Measurements from ENCODE around the gene TRAF5. TPM values are rescaled to one million over a fixed set of nuclear protein-coding genes. Genes with fewer than 3 reads are reported as not detected.
A peak's percentile ranks its signal among the peaks of the same experiment; 100 is the strongest.

TRAF5 gene
- total RNA-seq, 4 donors from 2014 or later: 1.3 to 11.7 (median 4.3) TPM

DNA sequence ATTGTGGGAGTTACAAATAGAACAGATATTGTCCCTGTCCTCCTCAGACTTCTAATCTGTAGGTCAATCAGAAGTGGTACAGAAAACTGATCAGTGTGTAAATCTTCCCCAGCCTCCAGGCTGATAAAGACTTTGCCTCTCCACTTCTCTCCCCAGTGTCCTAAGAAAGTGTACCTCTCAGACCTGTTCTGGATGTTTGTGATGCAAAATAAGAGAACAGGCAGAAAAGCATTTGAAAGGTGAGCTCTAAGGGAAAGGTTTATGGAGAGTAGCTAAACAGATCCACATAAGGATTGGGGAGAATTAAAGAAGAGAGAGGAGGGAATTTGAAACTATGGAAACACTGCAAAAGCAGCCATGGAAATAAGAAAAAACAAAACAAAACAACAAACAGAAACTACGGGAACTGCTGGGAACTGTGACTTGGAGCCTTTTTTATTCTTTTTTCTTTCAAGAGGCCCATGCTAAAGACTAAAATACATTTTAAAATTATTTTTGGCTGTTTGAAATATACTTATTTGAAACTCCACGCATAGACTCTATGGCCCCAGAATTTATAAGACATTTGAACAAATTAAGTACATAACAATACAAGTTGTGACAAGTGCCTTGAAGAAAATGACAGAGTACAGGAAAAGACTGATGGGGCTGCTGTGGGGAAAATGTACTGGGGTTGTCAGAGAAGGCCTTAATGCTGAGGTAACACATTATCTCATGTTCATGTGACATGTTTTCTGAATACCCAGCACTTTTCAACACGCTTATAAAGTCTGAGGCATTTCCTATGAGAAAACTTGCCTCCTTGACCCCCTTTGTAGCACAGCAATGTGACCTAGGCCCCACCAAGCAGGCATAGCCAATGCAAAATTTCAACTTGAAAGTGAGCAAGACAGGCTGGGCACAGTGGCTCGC, 51.2 kb downstream of the TRAF5 start:
- Histone ChIP-seq H3K9me3 (no peaks in the 10 kb centered on the region), H3K27me3 (no peaks in the 10 kb centered on the region), H3K4me1 (peaks cover 18% of the 10 kb centered on the region), H3K4me3 (no peak overlapping the region), H3K27ac (peak overlapping the region; percentile 60), H3K36me3 (no peaks in the 10 kb centered on the region)
- no peak for DNase-seq (ENCODE audit: low spot score in 2 of 2)
- WGBS: 46% methylated on average over 4 of the region's 4 CpGs
- TF ChIP-seq, protein P1, sequence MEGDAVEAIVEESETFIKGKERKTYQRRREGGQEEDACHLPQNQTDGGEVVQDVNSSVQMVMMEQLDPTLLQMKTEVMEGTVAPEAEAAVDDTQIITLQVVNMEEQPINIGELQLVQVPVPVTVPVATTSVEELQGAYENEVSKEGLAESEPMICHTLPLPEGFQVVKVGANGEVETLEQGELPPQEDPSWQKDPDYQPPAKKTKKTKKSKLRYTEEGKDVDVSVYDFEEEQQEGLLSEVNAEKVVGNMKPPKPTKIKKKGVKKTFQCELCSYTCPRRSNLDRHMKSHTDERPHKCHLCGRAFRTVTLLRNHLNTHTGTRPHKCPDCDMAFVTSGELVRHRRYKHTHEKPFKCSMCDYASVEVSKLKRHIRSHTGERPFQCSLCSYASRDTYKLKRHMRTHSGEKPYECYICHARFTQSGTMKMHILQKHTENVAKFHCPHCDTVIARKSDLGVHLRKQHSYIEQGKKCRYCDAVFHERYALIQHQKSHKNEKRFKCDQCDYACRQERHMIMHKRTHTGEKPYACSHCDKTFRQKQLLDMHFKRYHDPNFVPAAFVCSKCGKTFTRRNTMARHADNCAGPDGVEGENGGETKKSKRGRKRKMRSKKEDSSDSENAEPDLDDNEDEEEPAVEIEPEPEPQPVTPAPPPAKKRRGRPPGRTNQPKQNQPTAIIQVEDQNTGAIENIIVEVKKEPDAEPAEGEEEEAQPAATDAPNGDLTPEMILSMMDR (IDR thresholded peaks at IDR 0.05): no peak
- TF ChIP-seq EP300 (IDR thresholded peaks at IDR 0.05) (no peak), POLR2A (IDR thresholded peaks at IDR 0.05) (no peak), POLR2AphosphoS5 (IDR thresholded peaks at IDR 0.05) (no peak)

DNA sequence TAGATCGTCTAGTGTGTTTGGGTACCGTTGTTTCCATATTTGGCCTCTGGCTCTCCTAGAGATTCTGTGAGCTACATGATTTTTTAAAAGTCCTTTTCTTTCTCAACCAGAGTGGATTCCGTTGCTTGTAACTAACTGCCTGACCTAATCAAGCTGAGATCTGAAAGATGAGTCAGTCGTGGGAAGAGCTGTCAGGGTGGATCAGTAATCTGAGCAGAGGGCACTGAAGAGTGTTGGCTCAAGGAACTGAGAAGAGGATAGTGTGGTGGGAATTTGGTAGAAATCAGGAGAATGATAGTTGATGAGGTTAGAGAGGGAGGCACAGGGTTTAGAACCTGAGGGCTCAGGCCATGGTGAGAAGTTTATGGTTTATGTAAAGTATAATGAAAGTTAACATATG, 52.2 kb downstream of the TRAF5 start:
- 32% methylated on average over 4 of the region's 4 CpGs for WGBS
- peaks cover 22% of the 10 kb centered on the region for H3K4me1 ChIP-seq
- H3K36me3 ChIP-seq: no peaks in the 10 kb centered on the region
- TF ChIP-seq, protein P1 (IDR thresholded peaks at IDR 0.05): no peak
- TF ChIP-seq POLR2AphosphoS5 (IDR thresholded peaks at IDR 0.05) (no peak), POLR2A (IDR thresholded peaks at IDR 0.05) (no peak), EP300 (IDR thresholded peaks at IDR 0.05) (no peak)
- H3K27me3 ChIP-seq: no peaks in the 10 kb centered on the region
- no peak overlapping the region for H3K27ac ChIP-seq
- no peak for DNase-seq (ENCODE audit: low spot score in 2 of 2)
- no peaks in the 10 kb centered on the region for H3K9me3 ChIP-seq
- H3K4me3 ChIP-seq: no peak overlapping the region

DNA sequence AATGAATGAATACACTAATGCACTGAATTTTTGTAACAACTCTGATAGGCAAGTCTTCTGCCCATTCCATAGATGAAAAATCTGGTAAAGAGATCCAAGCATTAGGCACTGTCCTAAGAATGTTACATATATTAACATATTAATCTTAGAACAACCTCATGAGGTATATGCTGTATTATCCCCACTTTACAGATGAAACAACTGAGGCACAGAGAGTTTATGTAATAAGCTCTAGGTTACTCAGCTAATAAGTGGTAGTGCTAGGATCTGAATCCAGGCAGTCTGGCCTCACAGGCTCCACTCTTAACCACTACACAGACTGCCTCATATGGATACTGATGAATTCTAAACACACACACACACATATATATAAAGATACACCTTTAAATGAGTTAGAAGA, 52.8 kb downstream of the TRAF5 start:
- Histone ChIP-seq H3K4me1 (peaks cover 22% of the 10 kb centered on the region), H3K36me3 (no peaks in the 10 kb centered on the region), H3K9me3 (no peaks in the 10 kb centered on the region), H3K27ac (no peak overlapping the region), H3K4me3 (no peak overlapping the region), H3K27me3 (no peaks in the 10 kb centered on the region)
- no peak for DNase-seq (ENCODE audit: low spot score in 2 of 2)
- TF ChIP-seq POLR2A (IDR thresholded peaks at IDR 0.05) (no peak), EP300 (IDR thresholded peaks at IDR 0.05) (no peak), POLR2AphosphoS5 (IDR thresholded peaks at IDR 0.05) (no peak)
- TF ChIP-seq, protein P1 (IDR thresholded peaks at IDR 0.05): no peak

DNA sequence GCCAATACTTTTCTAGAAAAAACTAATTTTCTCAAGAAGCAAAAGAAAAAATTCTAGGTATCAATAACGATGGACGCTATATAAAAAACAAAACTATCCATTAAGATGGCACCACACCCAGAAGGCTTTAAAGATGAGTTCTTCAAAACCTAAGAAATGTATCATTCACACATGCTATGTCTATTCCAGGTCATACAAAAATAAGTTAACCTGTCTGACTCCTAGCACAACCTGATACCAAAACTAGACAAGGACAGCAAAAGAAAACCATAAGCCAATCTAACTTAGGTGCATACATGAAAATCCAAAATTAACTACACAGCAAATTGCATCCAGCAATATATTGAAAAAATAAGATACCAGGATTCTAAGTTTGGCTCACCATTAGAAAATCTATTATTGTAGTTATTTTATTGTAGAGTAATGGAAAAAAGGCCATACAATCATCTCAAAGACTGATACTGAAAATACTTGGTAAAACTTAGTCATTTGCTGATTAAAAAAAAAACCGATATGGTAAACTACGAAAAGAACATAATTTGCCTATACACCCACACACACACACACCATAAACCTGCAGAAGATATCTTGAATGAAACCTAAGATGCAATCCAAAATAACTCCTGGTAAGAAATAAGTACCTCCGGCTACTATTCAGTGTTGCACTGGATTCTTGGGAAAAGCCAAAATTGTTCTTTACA, 55.0 kb downstream of the TRAF5 start:
- Histone ChIP-seq H3K27me3 (no peaks in the 10 kb centered on the region), H3K36me3 (no peaks in the 10 kb centered on the region), H3K9me3 (no peaks in the 10 kb centered on the region), H3K27ac (no peak overlapping the region), H3K4me3 (peak overlapping the region; percentile 67), H3K4me1 (peaks cover 22% of the 10 kb centered on the region)
- DNase-seq (ENCODE audit: low spot score in 2 of 2): no peak
- 69% methylated on average over 5 of the region's 5 CpGs for WGBS
- TF ChIP-seq POLR2AphosphoS5 (IDR thresholded peaks at IDR 0.05): no peak
- no peak for TF ChIP-seq EP300 (IDR thresholded peaks at IDR 0.05)
- TF ChIP-seq, protein P1 (IDR thresholded peaks at IDR 0.05): no peak
- TF ChIP-seq POLR2A (IDR thresholded peaks at IDR 0.05): no peak

DNA sequence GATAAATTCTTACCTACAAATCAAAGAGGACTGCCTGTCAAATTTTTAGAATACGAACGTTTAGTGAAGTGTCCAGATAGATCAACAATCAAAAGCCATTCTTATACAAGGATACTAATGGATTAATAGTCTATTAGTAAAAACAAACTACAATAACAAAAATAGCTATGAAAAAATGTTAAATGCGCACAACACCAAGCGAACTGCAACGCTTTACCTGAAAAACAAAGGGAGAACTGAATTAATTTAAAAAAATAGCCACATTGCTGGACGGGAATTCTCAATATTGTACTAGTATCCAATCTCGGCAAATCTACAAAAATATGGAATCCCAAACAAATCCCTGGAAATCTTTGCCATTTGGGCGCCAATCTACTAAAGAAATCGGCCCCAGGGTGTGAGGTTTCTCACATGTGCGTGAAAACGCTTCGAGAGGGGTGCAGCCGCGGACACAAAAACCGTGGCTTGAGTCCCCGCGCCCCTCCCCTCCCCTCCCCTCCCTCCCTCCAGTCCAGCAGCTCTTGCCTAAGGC, 55.6 kb downstream of the TRAF5 start:
- no peak for TF ChIP-seq POLR2AphosphoS5 (IDR thresholded peaks at IDR 0.05)
- no peak for TF ChIP-seq POLR2A (IDR thresholded peaks at IDR 0.05)
- TF ChIP-seq EP300 (IDR thresholded peaks at IDR 0.05): no peak
- H3K36me3 ChIP-seq: no peaks in the 10 kb centered on the region

More for the DNA sequence above, 55.6 kb downstream of the TRAF5 start:
- Histone ChIP-seq H3K9me3 (no peaks in the 10 kb centered on the region), H3K27me3 (no peaks in the 10 kb centered on the region), H3K4me1 (peaks cover 21% of the 10 kb centered on the region), H3K27ac (peak overlapping the region; percentile 87), H3K4me3 (peak overlapping the region; percentile 67)
- 14% methylated on average over 15 of the region's 17 CpGs for WGBS
- DNase-seq (ENCODE audit: low spot score in 2 of 2): no peak
